Superior temporal gyrus (tissue), 1 donor: ENCODE data around the gene SMARCD1.

Source experiments
- DNase-seq: peaks from one replicate; pipeline ENCODE4 v3.0.0-alpha.2; 2016; ENCODE audit errors: extremely low spot score

The SMARCD1 gene

DNA sequence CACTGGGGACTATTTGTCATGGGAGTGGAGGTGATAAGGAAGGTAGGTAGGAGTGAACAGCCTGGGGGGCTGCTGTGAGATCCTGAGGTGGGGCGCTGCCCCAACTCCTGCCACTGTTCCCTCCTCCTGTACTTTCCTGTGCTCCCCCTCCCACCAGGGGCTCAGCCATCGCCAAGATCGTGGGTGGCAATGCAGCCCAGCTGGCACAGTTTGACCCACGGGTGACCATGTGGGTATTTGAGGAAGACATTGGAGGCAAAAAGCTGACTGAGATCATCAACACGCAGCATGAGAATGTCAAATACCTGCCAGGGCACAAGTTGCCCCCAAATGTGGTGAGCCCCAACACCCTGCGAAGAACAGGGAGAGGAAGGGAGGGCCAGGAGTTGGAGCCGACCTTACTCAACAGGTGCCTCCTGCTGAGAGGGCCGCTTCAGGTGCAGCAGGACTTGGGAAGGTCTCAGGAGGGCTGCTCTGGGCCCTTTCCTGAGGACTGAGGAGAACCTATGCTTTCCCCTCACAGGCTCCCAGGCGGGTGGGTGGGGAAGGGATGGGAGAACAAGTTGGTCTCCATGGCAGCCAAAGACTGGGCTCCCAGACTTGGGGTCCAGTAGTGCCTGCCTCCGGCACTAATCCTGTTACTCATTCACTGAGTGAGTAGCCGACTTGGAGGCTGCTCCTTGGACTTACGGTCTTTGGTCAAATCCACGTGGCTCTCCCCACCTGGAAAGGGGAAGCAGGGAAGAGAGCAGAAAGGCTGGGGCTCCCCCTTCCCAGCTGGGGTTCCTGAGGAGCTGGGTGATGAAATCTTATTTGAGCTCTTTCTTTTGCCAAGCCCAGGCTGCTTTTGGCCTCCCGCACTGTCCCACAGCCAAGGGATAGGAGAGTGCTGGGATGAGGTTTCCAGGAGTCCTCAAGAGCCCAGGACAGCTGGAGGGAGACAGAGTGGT lies 19.6 kb downstream of the SMARCD1 start:
- no peak for DNase-seq

DNA sequence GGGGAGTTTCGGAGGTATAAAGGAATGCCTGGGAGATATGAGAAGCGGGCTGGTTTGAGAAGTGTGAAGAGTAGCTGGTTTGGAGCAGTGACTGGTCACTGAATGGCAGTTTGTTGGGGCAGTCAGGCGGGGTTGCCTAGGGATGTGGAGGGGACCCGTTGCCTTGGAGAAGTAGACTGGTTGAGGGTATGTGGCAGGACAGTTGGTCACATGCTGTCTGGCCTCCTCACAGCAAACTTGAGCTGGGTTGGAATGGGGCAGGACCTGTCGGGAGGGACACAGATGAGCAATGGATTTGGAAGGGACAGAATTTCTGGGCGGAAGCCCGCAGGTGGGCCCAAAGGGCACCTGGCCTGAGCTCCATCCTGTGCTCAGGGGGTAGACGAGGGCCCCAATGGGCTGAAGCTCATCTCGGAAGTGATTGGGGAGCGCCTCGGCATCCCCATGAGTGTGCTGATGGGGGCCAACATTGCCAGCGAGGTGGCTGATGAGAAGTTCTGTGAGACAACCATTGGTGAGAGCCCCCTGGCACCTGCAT lies 20.8 kb downstream of the SMARCD1 start:
- no peak for DNase-seq

DNA sequence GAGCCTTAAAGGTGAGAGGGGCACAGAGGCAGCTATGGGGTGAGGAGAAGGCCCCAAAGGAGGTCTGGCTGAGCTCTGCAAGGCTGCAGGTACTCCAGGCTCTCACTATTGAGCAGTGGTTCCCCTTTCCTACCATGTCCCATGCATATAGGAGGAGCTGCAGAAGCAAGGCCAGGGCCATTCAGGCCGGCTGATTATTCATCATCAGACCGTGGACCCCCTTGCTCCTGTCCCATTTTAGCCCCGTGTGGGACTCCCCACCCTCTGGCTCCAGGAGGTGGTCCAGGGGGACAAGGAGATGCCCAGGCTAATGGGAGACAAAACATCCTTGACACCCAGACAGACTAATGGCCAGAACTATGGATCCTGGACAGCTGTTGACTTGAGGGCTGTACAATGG lies 21.8 kb downstream of the SMARCD1 start:
- no peak for DNase-seq

DNA sequence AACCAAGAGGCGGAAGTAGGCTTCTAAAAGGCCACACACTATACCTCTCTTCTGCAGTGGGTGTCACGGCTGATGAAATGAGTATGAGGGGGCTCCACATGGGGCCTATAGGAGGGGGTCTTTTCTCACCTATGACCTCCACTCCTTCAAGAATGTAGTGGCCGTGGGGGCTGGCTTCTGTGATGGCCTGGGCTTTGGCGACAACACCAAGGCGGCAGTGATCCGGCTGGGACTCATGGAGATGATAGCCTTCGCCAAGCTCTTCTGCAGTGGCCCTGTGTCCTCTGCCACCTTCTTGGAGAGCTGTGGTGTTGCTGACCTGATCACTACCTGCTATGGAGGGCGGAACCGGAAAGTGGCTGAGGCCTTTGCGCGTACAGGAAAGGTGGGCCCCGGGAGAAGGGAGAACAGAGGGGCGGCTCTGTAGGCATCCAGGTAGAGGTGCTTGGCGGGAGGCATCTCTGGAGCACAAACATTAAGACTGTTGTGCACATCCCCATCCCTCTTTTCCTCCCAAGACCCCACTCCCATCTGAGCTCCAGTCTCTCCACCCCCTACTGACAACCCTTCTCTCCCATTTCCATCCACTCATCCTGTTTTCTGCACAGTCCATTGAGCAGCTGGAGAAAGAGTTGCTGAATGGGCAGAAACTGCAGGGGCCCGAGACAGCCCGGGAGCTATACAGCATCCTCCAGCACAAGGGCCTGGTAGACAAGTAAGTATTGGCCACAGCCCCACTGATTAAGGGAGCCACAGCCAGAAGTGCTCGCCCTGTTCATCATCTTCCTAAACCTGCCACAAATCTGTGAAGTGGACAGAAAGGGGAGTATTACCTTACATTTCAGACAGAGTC lies 22.5 kb downstream of the SMARCD1 start:
- no peak for DNase-seq

DNA sequence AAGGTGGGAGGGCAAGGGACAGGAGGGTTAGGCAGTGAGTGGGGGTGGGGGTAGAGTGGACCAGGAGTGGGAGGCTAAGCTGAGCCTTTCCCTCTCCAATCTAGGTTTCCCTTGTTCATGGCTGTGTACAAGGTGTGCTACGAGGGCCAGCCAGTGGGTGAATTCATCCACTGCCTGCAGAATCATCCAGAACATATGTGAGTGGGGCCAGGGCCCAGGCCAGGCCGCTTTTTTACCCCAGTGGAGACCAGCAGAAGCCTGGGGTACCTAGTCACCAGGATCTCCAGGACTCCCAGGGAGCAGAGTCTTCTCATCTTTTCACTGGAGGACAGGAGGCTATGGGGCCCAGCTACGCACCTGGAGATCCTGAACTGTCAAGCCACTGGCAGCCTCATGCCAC lies 24.2 kb downstream of the SMARCD1 start:
- DNase-seq = no peak

DNA sequence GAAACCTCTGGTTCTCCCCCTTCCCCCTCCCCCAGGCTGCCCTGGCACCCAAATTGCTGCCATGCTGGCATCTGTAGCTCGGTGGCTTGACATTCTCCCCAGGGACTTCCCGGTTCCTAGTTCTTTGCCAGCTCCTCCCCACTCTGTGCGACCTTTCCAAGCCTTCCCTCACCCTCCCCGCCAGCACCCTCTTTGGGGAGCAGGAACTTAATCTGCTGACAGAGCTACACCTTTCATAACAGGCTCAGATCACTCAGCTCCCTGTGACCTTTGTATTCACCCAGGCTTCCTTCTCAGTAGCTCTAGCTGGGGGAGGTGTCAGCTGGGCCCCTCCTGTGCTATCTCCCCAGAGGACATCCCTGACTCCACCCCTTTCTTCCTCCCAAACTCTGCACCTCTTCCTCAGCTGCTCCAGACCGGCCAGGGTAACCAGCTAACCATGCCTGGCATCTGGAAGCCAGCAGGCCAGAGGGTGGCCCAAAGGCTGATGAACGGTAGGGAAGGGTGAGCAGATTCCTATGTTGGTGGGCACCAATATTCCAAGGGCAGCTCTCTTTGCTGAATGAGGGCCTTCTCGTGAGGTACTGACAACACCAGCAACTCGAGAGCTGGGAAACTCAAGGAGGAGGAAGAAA lies 25.1 kb downstream of the SMARCD1 start:
- no peak for DNase-seq

DNA sequence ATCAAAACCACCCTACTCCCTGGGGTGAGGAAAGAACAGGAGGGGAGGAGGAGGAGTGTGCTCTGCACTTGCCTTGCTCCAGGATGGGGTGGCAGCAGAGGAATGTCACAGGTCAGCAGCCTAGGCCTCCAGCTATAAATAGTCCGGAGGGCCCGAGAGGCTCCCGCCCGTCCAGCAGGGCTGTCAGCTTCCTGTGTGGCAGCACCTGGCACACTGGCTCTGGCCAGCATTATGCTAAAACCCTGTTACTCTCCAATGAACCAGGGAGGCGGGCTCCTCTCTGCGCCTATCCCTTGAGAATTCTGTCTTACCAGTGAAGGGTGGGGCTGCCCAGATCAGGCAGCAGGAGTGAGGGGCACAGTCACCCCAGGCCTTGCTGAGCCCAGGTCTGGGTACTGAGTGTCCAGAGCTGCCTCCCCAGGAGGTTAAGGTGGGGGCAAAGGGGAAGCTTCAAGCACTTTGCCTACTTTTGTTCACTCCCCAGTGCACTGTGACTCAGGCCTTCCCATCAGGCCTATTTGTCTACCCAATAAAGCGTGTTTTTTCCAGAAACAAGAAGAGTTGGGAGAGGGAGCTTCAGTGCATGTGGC lies 25.7 kb downstream of the SMARCD1 start:
- DNase-seq = no peak

DNA sequence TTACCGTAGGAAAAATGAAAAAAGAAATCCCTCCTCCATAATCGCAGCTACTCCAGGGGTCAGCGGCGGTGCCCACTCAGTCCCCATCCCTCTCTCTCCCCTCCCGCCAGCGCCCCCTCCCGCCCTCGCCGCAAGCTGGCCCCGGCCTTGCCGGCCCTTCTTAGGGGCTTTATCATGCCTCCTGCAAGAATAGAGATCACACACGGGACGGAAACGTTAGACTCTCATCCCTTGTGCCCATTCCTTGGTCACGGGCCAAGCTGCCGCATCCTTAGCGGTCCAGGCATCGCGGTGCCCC lies 26.2 kb downstream of the SMARCD1 start:
- no peak for DNase-seq

DNA sequence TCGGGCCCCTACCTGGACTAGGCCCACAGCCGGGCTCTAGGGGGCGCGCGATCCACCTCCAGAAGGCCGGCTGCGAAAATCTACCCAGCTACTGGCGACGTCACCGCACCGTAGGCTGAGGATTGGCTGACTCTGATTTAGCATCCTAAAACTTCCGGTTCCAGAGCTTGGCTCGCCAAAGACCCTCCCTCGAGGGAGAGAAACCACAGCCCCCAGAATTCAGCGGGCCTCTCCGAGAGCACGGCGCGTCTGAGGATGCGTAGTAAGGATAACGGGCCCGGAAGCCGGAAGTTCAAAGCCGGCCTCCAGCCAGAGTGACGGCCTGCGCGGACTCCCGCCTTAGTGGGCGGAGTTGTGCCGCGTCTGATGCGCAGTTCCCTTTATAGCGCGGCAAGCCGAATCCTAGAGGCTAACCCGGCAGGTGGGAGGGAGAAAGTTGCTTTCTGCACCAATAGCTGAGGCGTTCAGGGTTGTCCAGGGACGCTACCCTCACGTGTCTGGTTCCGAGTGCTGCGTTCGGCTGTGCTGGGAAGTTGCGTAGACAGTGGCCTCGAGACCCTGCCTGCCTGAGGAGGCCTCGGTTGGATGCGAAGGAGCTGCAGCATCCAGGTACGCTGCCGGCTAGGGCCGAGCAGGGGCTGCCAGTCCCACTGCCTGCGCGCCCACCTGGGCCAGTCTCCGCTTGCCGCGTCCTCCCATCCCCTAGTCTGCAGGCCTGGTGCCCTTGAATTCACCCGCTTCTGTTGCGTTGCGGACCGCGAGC lies 26.7 kb downstream of the SMARCD1 start, which contains the start of gene COX14:
Gene COX14 (plus strand): TSS at position 544 of the 763 bp plus-strand sequence. CDS start 7,808 bp downstream, outside the sequence.
- peak; percentile 100 for DNase-seq

DNA sequence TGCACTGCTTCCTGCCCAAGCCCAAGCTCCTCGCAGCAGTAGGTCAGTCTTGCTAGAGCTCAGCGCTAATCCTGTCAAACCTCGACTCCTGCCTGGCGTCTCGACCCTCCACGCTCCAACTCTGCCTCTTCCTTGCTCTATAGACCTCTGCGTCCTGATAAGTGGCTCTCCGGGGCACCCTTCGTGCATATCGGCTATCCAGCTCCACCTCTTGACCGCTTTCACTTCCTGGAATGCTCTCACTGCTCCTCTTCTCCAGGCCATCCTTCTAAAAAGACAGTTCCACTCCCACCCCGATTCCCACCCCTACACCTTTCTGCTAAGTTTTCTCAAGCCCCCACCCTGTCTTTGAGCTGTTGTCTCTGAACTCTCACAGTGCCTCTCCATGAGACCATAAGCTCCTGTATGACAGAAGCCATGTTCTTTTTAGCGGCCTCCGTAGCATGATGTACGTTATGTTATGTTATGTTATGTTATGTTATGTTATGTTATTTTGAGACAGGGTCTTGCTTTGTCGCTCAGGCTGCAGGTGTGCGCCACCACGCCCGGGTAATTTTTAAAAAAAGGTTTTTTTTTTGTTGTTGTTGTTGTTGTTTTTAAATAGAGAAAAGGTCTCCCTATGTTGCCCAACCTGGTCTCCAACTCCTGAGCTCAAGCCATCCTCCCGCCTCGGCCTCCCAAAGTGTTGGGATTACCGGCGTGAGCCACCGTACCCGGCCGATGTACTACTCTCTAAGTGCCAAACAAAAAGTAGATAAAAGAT lies 27.5 kb downstream of the SMARCD1 start:
- peak; percentile 58 for DNase-seq

DNA sequence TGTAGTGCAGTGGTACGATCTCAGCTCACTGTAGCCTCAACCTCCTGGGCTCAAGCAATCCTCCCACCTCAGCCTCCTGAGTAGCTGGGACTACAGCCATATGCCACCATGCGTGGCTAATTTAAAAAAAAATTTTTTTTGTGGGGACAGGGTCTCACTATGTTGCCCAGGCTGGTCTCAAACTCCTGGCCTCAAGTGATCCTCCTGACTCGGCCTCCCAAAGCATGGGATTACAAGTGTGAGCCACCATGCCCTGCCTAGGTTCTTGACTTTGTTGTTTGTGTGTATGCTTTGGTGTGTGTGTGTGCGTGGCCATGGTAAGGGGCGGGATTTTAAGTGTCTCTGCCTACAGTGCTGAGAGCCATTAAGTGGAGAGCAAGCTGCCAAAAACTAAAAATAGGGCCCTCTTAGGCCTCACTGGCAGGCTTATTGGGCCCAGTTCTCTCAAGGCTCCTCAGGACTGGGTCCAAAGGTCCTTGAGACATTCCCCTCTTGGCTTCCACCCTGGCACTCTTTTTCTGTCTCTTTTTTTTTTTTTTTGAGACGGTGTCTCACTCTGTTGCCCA lies 32.0 kb downstream of the SMARCD1 start:
- DNase-seq = no peak

DNA sequence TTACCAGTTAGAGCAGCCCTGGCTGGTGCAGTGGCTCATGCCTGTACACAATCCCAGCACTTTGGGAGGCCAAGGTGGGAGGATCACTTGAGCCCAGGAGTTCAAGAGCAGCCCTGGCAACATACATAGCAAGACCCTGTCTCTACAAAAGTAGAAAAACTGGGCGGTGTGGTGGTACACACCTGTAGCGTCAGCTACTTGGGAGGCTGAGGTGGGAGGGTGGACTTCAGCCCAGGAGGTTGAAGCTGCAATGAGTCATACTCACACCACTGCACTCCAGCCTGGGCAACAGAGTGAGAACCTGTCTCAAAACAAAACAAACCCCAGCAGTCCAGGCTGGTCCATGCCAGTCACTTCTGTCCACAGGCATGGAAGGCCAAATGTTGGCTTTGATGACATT lies 34.2 kb downstream of the SMARCD1 start:
- no peak for DNase-seq

DNA sequence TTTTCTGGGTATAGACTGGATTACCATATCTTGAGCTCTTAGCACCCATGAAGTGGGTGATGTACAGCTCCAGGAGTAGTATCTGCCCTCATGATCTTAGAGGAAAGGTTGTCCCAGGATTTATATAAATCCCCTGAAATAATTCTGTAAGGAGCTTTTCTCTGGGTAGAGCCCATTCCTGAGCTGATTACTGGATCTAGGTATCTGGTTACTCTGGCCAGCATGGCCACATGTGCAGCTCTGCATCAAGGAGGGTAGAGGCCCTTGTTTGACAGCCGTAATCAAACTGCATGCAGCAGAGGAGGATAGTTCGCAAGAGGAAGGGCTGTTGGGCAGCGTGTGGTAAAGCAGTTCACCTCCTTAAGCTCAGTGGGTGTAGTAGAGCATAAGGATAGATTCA lies 35.4 kb downstream of the SMARCD1 start:
- no peak for DNase-seq

DNA sequence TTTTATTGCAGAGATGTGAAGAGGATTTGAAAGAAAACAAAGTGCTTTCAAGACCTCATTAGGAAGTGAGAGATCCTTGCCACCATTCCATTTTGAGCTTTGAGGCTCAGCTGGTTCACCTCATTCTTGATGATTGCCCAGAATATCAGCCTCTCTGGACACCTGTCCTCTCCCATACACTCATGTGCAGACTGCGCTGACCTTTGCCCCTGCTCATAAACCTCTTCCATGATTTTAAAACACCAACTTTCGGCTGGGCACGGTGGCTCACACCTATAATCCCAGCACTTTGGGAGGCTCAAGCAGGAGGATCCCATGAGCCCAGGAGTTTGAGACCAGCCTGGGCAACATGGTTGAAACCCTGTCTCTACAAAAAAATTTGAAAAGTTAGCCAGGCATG lies 35.8 kb downstream of the SMARCD1 start:
- no peak for DNase-seq

DNA sequence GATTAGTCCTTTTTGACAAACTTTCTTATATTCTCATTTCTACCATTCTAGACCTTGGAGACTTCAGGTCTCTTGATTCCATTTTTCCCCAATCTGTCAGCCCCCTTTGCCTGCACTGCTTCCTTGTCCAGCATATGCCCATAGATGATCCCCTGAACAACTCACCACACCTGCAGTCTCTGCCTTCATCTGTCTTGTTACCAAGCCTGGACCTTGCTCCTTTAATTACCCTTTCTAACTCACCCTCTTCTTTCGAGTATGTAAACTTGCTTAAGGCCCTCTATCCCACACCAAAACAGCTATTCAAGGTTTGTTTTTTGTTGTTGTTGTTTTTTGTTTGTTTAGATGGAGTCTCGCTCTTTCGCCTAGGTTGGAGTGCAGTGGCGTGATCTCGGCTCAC lies 36.5 kb downstream of the SMARCD1 start:
- no peak for DNase-seq

DNA sequence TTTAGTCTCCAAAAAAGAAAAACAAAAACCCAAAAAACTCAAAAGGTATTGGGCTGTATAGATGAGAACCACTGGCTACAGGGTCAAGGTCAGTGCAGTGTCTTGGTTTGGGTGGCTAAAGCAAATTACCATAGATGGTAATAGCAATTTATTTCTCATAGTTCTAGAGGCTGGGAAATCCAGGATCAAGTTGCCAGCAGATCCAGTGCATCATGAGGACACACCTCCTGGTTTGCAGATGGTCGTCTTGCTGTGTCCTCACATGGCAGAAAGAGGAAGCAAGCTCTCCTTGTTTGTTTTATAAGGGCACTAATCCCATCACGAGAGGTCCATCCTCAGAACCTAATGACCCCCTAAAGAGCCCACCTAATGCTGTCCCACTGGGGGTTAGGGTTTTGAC lies 38.1 kb downstream of the SMARCD1 start:
- no peak for DNase-seq

DNA sequence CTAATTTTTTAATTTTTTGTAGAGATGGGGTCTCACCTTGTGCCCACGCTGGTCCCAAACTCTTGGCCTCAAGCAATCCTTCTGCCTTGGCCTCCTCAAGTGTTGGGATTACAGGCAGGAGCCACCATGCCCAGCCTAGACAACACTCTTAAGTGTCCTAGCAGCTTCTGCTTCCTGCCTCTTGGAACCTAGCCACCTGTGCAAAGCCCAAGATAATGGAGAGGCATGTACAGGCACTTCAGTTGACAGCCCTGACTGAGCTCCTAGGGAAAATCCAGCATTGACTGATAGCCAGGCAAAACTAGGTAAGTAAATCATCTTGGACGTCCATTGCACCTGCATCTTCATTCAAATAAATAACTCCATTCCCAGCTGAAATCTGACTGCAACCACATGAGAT lies 42.4 kb downstream of the SMARCD1 start:
- DNase-seq = no peak

DNA sequence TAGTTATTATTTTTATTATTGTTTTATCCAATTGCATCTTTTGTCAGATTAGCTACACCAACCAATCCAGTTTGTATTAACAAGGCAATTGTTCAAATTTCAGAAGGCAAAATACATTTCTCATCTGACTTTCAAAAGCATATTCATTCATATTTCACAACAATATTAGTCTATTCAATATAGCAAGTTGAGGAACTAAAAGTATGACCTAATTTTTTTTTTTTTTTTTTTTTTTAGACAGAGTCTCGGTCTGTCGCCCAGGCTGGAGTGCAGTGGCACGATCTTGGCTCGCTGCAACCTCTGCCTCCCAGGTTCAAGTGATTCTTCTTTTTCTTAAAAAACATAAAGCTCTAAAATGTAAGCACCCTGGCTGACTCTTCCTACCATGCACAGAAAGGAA lies 44.1 kb downstream of the SMARCD1 start:
- DNase-seq = no peak

DNA sequence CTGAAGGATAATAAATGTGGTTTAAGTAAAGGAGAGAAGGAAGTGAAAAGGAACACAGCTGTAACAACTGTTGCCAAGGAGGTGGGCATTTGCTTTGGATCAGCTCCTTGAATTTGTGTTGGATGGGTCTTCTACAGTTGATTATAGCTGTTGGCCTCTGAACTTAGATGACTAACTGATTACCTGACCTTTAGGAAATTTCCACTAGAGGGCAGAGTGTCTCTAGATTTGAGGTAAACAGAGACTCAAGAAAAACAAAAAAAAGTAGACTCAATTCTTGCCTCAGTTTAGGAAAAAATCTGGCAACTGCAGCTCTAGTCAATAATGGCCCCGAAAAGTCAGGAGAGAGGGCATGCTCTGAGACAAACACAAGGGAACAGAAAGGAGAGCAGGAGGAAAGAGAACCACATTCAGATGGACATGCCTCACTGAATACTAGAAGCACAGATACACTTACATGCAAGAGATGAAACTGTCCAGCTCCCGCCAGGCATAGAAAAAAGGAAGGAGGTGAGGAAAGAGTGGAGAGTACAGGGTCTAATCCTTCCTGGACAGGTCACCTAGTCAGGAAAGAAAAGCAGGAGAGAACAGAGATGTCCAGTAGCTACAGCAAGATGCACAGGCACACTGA lies 47.5 kb downstream of the SMARCD1 start:
- DNase-seq = peak; percentile 83
